Mucosa of descending colon (tissue), 3 donors: Measurements from ENCODE around the gene CNTLN. TPM values are rescaled to one million over a fixed set of nuclear protein-coding genes. Genes with fewer than 3 reads are reported as not detected.

ENCODE experiments used
- ATAC-seq: fragments of 200-7000 bp; cut with Tn5 transposase; one replicate; pipeline ENCODE4 v1.9.1; 2020; ENCODE audit warnings: mild to moderate bottlenecking, moderate library complexity
- DNase-seq, 3 donors: peaks; one replicate each; pipeline ENCODE4 v3.0.0-alpha.2; 2020
- H3K36me3 ChIP-seq: fragments of 200-600 bp; one replicate; pipeline ENCODE4 v1.8.0; 2021; ENCODE audit warnings: low read depth, mild to moderate bottlenecking
- H3K4me1 ChIP-seq: fragments of 200-600 bp; one replicate; pipeline ENCODE4 v1.8.0; 2021; ENCODE audit warnings: low read depth, mild to moderate bottlenecking
- H3K4me3 ChIP-seq: fragments of 200-600 bp; one replicate; pipeline ENCODE4 v1.8.0; 2021; ENCODE audit warnings: mild to moderate bottlenecking
- H3K9me3 ChIP-seq: fragments of 200-600 bp; one replicate; pipeline ENCODE4 v1.8.0; 2021; ENCODE audit warnings: mild to moderate bottlenecking
- intact Hi-C, 2 donors: fragments of 100-400 bp; cut with DNase I in 1 of 2; cut with micrococcal nuclease in 1 of 2; formaldehyde crosslinking; loops; one replicate each; pipeline versions ENCODE4 v1.11.0 to v1.11.1; 2022; cut with DNase I, micrococcal nuclease
- total RNA-seq, 3 donors: library from RNA; stranded (reverse); fragmentation: NEBNext Ultra II Directional in 2 of 3; extraction: Animal tissue kit (Norgen Biotek cat#: 25700) in 2 of 3; gene quantifications; one replicate each; pipeline versions ENCODE4 v1.2.1 to v1.2.4, GENCODE V29; 2021 to 2023
- TF ChIP-seq, protein P1 (sequence below): fragments of 200-600 bp; IDR thresholded peaks from one replicate; pipeline ENCODE4 v1.8.0; 2022; ENCODE audit warnings: antibody characterized with exemption, mild to moderate bottlenecking
- donor health status: DM: no; HTN: no; CAD: no; lungs with moderate emphysema.
- donor health status: DM: no; HTN: no; CAD: no.
- donor health status: DM: no; HTN: yes; CAD: no.

Gene CNTLN
- total RNA-seq, 3 donors from 2014 or later, result 1.5 to 9.8 (median 4.1) TPM

DNA sequence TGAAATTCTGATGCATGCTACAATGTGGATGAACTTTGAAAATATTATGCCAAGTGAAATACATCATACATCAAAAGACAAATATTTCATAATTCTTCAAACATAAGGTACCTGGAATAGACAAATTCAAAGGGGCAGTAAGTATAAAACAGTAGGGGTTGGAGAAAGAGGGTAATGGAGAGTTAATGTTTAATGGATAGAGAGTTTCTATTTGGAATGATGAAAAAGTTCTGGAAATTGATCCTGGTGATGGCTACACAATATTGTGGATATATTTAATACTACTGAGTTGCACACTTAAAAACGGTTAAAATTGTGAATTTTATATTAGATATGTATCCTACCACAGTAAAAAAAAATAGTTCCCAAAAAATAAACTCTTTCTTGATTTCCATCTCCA, 14.6 kb upstream of the CNTLN start:
- DNase-seq (no peak), ATAC-seq (no peak)
- no peak overlapping the region for H3K4me3 ChIP-seq
- no peaks in the 10 kb centered on the region for H3K4me1 ChIP-seq
- H3K36me3 ChIP-seq, result no peaks in the 10 kb centered on the region
- intact Hi-C loops, result no loop called here
- TF ChIP-seq, protein P1, sequence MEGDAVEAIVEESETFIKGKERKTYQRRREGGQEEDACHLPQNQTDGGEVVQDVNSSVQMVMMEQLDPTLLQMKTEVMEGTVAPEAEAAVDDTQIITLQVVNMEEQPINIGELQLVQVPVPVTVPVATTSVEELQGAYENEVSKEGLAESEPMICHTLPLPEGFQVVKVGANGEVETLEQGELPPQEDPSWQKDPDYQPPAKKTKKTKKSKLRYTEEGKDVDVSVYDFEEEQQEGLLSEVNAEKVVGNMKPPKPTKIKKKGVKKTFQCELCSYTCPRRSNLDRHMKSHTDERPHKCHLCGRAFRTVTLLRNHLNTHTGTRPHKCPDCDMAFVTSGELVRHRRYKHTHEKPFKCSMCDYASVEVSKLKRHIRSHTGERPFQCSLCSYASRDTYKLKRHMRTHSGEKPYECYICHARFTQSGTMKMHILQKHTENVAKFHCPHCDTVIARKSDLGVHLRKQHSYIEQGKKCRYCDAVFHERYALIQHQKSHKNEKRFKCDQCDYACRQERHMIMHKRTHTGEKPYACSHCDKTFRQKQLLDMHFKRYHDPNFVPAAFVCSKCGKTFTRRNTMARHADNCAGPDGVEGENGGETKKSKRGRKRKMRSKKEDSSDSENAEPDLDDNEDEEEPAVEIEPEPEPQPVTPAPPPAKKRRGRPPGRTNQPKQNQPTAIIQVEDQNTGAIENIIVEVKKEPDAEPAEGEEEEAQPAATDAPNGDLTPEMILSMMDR, result no peak
- no peaks in the 10 kb centered on the region for H3K9me3 ChIP-seq

DNA sequence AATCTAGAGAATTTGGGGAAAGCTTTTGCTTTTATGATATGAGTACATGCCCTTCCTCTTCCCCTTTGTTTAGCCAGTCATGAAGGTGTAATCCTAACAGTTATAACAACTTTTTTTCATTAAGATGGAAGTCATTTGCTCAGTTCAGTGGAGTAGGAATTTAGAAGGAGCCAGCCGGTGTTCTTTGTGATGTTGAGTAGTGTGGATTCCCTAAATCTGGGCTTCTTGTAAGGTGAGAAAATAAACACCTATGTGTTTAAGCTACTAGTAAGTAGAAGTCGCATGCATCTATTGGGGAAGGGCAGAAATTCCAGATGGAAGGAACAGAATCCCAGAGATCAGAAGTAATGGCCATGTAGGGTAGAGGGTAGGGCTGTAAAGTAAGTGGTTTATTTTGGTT, 13.6 kb upstream of the CNTLN start:
- DNase-seq, result no peak
- H3K36me3 ChIP-seq, result no peaks in the 10 kb centered on the region
- H3K9me3 ChIP-seq, result no peaks in the 10 kb centered on the region
- no peak for ATAC-seq
- intact Hi-C loops, result no loop called here
- H3K4me1 ChIP-seq, result no peaks in the 10 kb centered on the region
- TF ChIP-seq, protein P1, result no peak
- H3K4me3 ChIP-seq, result no peak overlapping the region

- Histone ChIP-seq H3K4me1 (peaks cover 3% of the 10 kb centered on the region), H3K36me3 (no peaks in the 10 kb centered on the region), H3K9me3 (no peaks in the 10 kb centered on the region), H3K4me3 (no peak overlapping the region)
- ATAC-seq (no peak), DNase-seq (no peak)
- TF ChIP-seq, protein P1, result no peak
- intact Hi-C loops, result no loop called here
Observed at GRCh38 chr9:17130291-17130690, 4.5 kb upstream of the CNTLN start.

- TF ChIP-seq, protein P1, result no peak
- no peaks in the 10 kb centered on the region for H3K9me3 ChIP-seq
- no peaks in the 10 kb centered on the region for H3K36me3 ChIP-seq
- H3K4me3 ChIP-seq, result no peak overlapping the region
- peaks cover 5% of the 10 kb centered on the region for H3K4me1 ChIP-seq
- no peak for DNase-seq
- intact Hi-C loops, result no loop called here
- no peak for ATAC-seq
Observed at GRCh38 chr9:17130725-17131124, 4.1 kb upstream of the CNTLN start.

DNA sequence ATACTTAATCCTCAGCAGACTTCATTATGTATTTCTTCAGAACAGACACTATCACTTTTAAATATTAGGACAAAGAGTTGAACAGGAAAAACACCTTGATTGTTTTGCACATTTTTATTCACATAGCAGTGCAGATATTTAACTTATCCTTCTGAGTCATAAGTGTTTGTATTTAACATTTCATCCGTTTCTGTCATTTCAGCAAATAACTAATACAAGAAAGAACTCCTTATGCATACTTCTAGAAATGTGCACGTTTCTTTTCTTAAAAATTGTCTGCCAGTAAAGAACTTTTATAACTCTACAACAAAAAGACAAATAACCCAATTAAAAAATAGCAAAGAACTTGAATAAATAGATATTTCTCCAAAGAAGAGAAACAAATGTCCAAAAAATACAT, 3.3 kb upstream of the CNTLN start:
- no peak overlapping the region for H3K4me3 ChIP-seq
- H3K4me1 ChIP-seq, result peaks cover 6% of the 10 kb centered on the region
- intact Hi-C loops, result no loop called here
- no peaks in the 10 kb centered on the region for H3K9me3 ChIP-seq
- no peak for ATAC-seq
- no peak for DNase-seq
- TF ChIP-seq, protein P1, result no peak
- no peaks in the 10 kb centered on the region for H3K36me3 ChIP-seq
